GM12891 (cell line): ENCODE data around the gene NUDT19.

Experiments
- POLR2A ChIP-seq: IDR thresholded peaks from 2 replicates; pipeline ENCODE4 v1.6.1; 2011; ENCODE audit warnings: low read depth, low read length, control low read depth
- POLR2AphosphoS5 ChIP-seq: IDR thresholded peaks from 2 replicates; pipeline ENCODE4 v1.6.1; 2011; ENCODE audit warnings: low read depth, low read length, control low read depth

GRCh38 chr19:32687681-32688080 is 3.9 kb upstream of the NUDT19 start:
- TF ChIP-seq POLR2A (no peak), POLR2AphosphoS5 (no peak)
